ENCODE measurements around the gene MAPK1IP1L. TPM values are rescaled to one million over a fixed set of nuclear protein-coding genes. Genes with fewer than 3 reads are reported as not detected.

Gene MAPK1IP1L
- total RNA-seq, 3 donors from 2014 or later (not counting 1 experiment from before 2014, with no cell fraction given): 119 to 140 (median 127) TPM

- peak; percentile 96 to 98 for DNase-seq
- Mint-ChIP-seq H3K9me3 (no peaks in the 10 kb centered on the region), H3K4me1 (peaks cover 32 to 36% of the 10 kb centered on the region in 2 donors), H3K27me3 (ENCODE audit: low read depth in 2 of 2) (no peaks in the 10 kb centered on the region), H3K36me3 (no peaks in the 10 kb centered on the region), H3K4me3 (peak within 1 kb of the TSS; percentile 94), H3K27ac (peak within 1 kb of the TSS; percentile 92 to 93)
- Histone ChIP-seq H3K27me3 (ENCODE audit: control insufficient read depth, insufficient read depth, low read length) (no peaks in the 10 kb centered on the region), H3K27ac (ENCODE audit: low read length) (peak within 1 kb of the TSS; percentile 85), H3K4me1 (ENCODE audit: control insufficient read depth, insufficient read depth, low read length) (no peaks in the 10 kb centered on the region), H3K4me3 (ENCODE audit: low read length) (peak within 1 kb of the TSS; percentile 83), H3K36me3 (ENCODE audit: control insufficient read depth, insufficient read depth, low read length) (peaks cover 2% of the 10 kb centered on the region), H3K9me3 (ENCODE audit: control insufficient read depth, insufficient read depth, low read length) (no peaks in the 10 kb centered on the region)
- intact Hi-C loops (cut with micrococcal nuclease): loop anchor here (1.0 to 10.0 kb wide), 2 partner anchors 24 to 122 kb away; partner anchors contain the start of genes GCH1 and MAPK1IP1L
- under 1% methylated on average over 56 of the region's 56 CpGs for WGBS (ENCODE audit: insufficient coverage)
- no peak for TF ChIP-seq CTCF (IDR thresholded peaks at IDR 0.05)
- peak; percentile 92 to 97 (median 94) for ATAC-seq
These were observed 24.5 kb upstream of the MAPK1IP1L start, which contains the start of the genes SOCS4 and WDHD1 for GRCh38 chr14:55026793-55027561. Gene SOCS4 (plus strand): TSS chr14:55027236. CDS start chr14:55043042, 15,806 bp downstream. Gene WDHD1 (minus strand): TSS chr14:55027099. CDS start chr14:55026787, 312 bp downstream.

DNA sequence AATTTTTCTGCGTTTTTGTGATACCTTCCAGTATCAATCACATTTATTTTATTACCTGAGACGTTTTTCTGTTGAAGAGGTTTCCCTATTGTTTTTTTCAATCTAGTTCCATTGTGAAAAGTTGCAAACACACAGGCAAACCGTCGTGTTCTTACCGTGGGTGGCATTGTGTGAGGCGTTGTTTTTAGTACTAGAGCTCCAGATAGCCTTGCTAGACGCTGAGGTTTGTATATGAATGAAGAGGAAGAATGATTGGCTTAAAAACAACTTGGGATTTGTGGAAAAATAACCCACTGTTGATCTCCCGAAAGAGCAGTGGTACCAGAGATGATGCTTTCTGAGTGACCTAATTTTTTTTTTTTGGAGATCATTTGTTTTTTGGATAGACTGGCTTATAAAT, 23.4 kb upstream of the MAPK1IP1L start:
- Mint-ChIP-seq H3K4me3 (peak overlapping the region; percentile 94), H3K27me3 (ENCODE audit: low read depth in 2 of 2) (no peaks in the 10 kb centered on the region), H3K9me3 (no peaks in the 10 kb centered on the region), H3K4me1 (peaks cover 32 to 36% of the 10 kb centered on the region in 2 donors), H3K27ac (peak overlapping the region; percentile 92 to 93), H3K36me3 (no peaks in the 10 kb centered on the region)
- peaks cover 2% of the 10 kb centered on the region for H3K36me3 ChIP-seq (ENCODE audit: control insufficient read depth, insufficient read depth, low read length)
- no peak for TF ChIP-seq CTCF (IDR thresholded peaks at IDR 0.05)
- intact Hi-C loops (cut with micrococcal nuclease): loop anchor here (10.0 kb wide), 1 partner anchor 123 kb away; the partner anchor contains the start of gene GCH1
- peak overlapping the region; percentile 83 for H3K4me3 ChIP-seq (ENCODE audit: low read length)
- H3K27ac ChIP-seq (ENCODE audit: low read length): no peak overlapping the region
- no peaks in the 10 kb centered on the region for H3K27me3 ChIP-seq (ENCODE audit: control insufficient read depth, insufficient read depth, low read length)
- DNase-seq (no peak), ATAC-seq (no peak)
- no peaks in the 10 kb centered on the region for H3K9me3 ChIP-seq (ENCODE audit: control insufficient read depth, insufficient read depth, low read length)
- no peaks in the 10 kb centered on the region for H3K4me1 ChIP-seq (ENCODE audit: control insufficient read depth, insufficient read depth, low read length)
- WGBS (ENCODE audit: insufficient coverage): 8% methylated on average over 7 of the region's 8 CpGs

- H3K4me1 ChIP-seq (ENCODE audit: control insufficient read depth, insufficient read depth, low read length): no peaks in the 10 kb centered on the region
- H3K36me3 Mint-ChIP-seq: no peaks in the 10 kb centered on the region
- no peaks in the 10 kb centered on the region for H3K27me3 ChIP-seq (ENCODE audit: control insufficient read depth, insufficient read depth, low read length)
- DNase-seq: no peak
- peaks cover 32 to 36% of the 10 kb centered on the region in 2 donors for H3K4me1 Mint-ChIP-seq
- ATAC-seq: no peak
- no peak overlapping the region for H3K27ac ChIP-seq (ENCODE audit: low read length)
- H3K4me3 Mint-ChIP-seq: peak overlapping the region; percentile 94
- no peaks in the 10 kb centered on the region for H3K9me3 ChIP-seq (ENCODE audit: control insufficient read depth, insufficient read depth, low read length)
- no peak for TF ChIP-seq CTCF (IDR thresholded peaks at IDR 0.05)
- no peak overlapping the region for H3K4me3 ChIP-seq (ENCODE audit: low read length)
- H3K27me3 Mint-ChIP-seq (ENCODE audit: low read depth in 2 of 2): no peaks in the 10 kb centered on the region
- H3K9me3 Mint-ChIP-seq: no peaks in the 10 kb centered on the region
- H3K27ac Mint-ChIP-seq: peak overlapping the region; percentile 92 to 93
- peaks cover 2% of the 10 kb centered on the region for H3K36me3 ChIP-seq (ENCODE audit: control insufficient read depth, insufficient read depth, low read length)
- 94% methylated on average over 2 of the region's 4 CpGs for WGBS (ENCODE audit: insufficient coverage)
- intact Hi-C loops (cut with micrococcal nuclease): loop anchor here (10.0 kb wide), 1 partner anchor 124 kb away; the partner anchor contains the start of gene GCH1
These were observed 23.0 kb upstream of the MAPK1IP1L start for GRCh38 chr14:55028476-55028875.
